Lung (tissue), 12 donors: ENCODE measurements around the gene ASCC3. TPM values are rescaled to one million over a fixed set of nuclear protein-coding genes. Genes with fewer than 3 reads are reported as not detected.

Experiments
- ATAC-seq: fragments of 200-7000 bp; cut with Tn5 transposase; one replicate; pipeline ENCODE4 v1.9.1; 2020; ENCODE audit warnings: moderate number of reproducible peaks; ENCODE audit not compliant: insufficient read depth, low FRiP score
- DNase-seq, 3 donors: peaks; one replicate each; pipeline ENCODE4 v3.0.0-alpha.2; 2013 to 2017
- H3K27ac ChIP-seq, 2 donors: one replicate each; pipeline ENCODE4 v1.5.1; 2013; ENCODE audit warnings: mild to moderate bottlenecking in 2 of 2, moderate library complexity in 2 of 2, control low read depth in 1 of 2, inconsistent platforms in 1 of 2, low read depth in 1 of 2, low read length in 1 of 2
- H3K27me3 ChIP-seq, 3 donors: one replicate each; pipeline ENCODE4 v1.5.1; 2013; ENCODE audit warnings: low read length in 2 of 3; ENCODE audit not compliant: control insufficient read depth in 3 of 3, insufficient read depth in 3 of 3
- H3K36me3 ChIP-seq, 4 donors: one replicate each; pipeline ENCODE4 v1.5.1; 2013; ENCODE audit warnings: low read length in 4 of 4, mild to moderate bottlenecking in 1 of 4, moderate library complexity in 1 of 4; ENCODE audit not compliant: control insufficient read depth in 4 of 4, insufficient read depth in 4 of 4
- H3K4me1 ChIP-seq, 5 donors: one replicate each; pipeline ENCODE4 v1.5.1; 2013; ENCODE audit warnings: low read length in 5 of 5, mild to moderate bottlenecking in 2 of 5, moderate library complexity in 1 of 5; ENCODE audit not compliant: control insufficient read depth in 5 of 5, insufficient read depth in 5 of 5
- H3K4me3 ChIP-seq: one replicate; pipeline ENCODE4 v1.5.1; 2013; ENCODE audit warnings: mild to moderate bottlenecking, control low read depth, moderate library complexity
- H3K9ac ChIP-seq, 2 donors: one replicate each; pipeline ENCODE4 v1.5.1; 2013; ENCODE audit warnings: low read length in 2 of 2, control low read depth in 1 of 2; ENCODE audit not compliant: insufficient read depth in 1 of 2
- H3K9me3 ChIP-seq, 4 donors: one replicate each; pipeline ENCODE4 v1.5.1; 2013; ENCODE audit warnings: low read length in 3 of 4, mild to moderate bottlenecking in 1 of 4, moderate library complexity in 1 of 4; ENCODE audit not compliant: control insufficient read depth in 4 of 4, insufficient read depth in 3 of 4
- WGBS, 2 donors: extraction: QIAGEN DNeasy Blood & Tissue Kit; methylation state at CpG; one replicate each; pipeline ENCODE4 v1.1.7; 2013; 5-methylcytosine and 5-hydroxymethylcytosine counted together
- polyA plus RNA-seq, 2 donors: library from polyadenylated mRNA; stranded (reverse); fragments of 200-250 nt; gene quantifications; one replicate each; pipeline ENCODE4 v1.2.1, GENCODE V29; 2013
- total RNA-seq, 2 donors: library from RNA; depleted of rRNA in 1 of 2; stranded (reverse); fragments of >200 nt in 1 of 2; gene quantifications; one replicate each; pipeline ENCODE4 v1.2.1, GENCODE V29; 2014 to 2021
- TF ChIP-seq, protein P1 (sequence below): IDR thresholded peaks from 2 replicates; pipeline ENCODE4 v1.5.1; 2012; ENCODE audit warnings: mild to moderate bottlenecking; ENCODE audit errors: control extremely low read depth, extremely low read depth
- donor health status: control.
- donor health status: control.
- donor health status: Bipolar disorder and iron deficiency.
- donor health status: healthy.
- donor health status: DM: yes; HTN: yes; CAD: no.

ASCC3 gene
- total and polyA plus RNA-seq, 4 donors: 5.3 to 49.2 (median 22.0) TPM

DNA sequence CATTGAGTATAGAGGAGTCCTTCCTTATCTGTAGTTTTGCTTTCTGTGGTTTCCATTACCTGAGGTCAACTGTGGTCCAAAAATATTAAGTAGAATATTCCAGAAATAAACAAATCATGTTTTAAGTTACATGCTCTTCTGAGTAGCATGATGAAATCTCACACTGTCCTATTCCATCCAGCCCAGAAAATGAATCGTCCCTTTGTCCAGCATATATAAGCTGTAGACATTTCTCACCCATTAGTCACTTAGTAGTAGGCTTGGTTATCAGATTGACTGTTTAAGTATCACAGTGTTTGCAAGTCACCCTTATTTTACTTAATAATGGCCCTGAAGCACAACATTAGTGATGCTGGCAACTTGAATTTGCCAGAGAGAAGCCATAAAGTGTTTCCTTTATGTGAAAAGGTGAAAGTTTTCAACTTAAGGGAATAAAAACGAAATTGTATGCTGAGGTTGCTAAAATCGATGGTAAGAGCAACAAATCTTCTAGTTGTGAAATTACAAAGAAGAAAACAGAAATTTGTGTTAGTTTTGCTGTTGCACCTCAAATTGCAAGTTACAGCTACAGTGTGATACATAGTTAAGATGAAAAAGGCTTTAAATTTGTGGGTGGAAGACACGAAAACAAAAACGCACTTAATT, 217.8 kb downstream of the ASCC3 start:
- 92 to 97% methylated on average over 5 of the region's 5 CpGs for WGBS, 2 donors
- Histone ChIP-seq H3K9ac (no peak overlapping the region), H3K27me3 (no peaks in the 10 kb centered on the region), H3K27ac (no peak overlapping the region), H3K4me1 (no peaks in the 10 kb centered on the region), H3K4me3 (no peak overlapping the region), H3K9me3 (no peaks in the 10 kb centered on the region), H3K36me3 (no peaks in the 10 kb centered on the region)
- ATAC-seq (no peak), DNase-seq (no peak)
- TF ChIP-seq, protein P1, sequence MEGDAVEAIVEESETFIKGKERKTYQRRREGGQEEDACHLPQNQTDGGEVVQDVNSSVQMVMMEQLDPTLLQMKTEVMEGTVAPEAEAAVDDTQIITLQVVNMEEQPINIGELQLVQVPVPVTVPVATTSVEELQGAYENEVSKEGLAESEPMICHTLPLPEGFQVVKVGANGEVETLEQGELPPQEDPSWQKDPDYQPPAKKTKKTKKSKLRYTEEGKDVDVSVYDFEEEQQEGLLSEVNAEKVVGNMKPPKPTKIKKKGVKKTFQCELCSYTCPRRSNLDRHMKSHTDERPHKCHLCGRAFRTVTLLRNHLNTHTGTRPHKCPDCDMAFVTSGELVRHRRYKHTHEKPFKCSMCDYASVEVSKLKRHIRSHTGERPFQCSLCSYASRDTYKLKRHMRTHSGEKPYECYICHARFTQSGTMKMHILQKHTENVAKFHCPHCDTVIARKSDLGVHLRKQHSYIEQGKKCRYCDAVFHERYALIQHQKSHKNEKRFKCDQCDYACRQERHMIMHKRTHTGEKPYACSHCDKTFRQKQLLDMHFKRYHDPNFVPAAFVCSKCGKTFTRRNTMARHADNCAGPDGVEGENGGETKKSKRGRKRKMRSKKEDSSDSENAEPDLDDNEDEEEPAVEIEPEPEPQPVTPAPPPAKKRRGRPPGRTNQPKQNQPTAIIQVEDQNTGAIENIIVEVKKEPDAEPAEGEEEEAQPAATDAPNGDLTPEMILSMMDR: no peak

DNA sequence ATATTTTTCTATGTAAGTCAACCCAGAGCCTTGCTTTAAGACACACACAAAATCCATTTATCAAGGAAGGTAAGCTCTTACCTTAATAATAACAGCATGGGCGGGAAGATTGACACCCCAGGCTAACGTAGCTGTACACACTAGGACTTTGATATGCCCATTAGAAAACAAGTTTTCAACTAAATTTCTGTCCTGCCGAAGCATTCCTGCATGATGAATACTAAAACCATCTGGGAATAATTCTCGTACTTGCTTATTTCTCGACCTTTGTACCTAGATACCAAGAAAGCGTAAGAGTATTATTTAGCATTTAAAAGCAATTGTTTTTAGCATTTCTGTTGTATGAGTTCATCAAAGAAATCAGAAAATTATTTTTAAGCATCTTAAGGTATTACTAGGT, 218.9 kb downstream of the ASCC3 start:
- Histone ChIP-seq H3K9ac (no peak overlapping the region), H3K4me3 (no peak overlapping the region), H3K4me1 (no peaks in the 10 kb centered on the region), H3K27ac (no peak overlapping the region), H3K27me3 (no peaks in the 10 kb centered on the region), H3K36me3 (no peaks in the 10 kb centered on the region), H3K9me3 (no peaks in the 10 kb centered on the region)
- no peak for ATAC-seq
- 96 to 97% methylated on average over 6 of the region's 6 CpGs for WGBS, 2 donors
- TF ChIP-seq, protein P1: no peak
- no peak for DNase-seq

DNA sequence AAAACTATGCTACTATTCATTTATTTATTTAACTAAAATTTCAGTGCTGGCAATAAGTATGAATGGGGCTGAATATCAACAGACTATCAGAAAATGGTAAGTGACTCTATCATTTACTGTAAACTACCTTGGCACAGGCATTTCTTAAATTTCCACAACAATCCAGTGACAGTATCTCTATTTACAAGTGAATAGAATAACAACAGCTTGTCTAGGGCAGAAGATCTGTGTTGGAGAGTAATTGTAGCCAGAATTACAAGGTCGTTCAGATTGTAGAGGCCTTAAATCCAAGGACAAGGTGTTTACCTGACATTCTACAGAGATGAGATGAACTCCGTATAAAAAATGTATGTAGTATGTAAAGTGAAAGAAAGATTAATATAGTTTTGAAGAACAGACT, 222.6 kb downstream of the ASCC3 start:
- H3K27me3 ChIP-seq: no peaks in the 10 kb centered on the region
- TF ChIP-seq, protein P1: no peak
- H3K4me3 ChIP-seq: no peak overlapping the region
- DNase-seq (no peak), ATAC-seq (no peak)
- H3K9ac ChIP-seq: no peak overlapping the region
- H3K9me3 ChIP-seq: no peaks in the 10 kb centered on the region
- no peaks in the 10 kb centered on the region for H3K36me3 ChIP-seq
- no peaks in the 10 kb centered on the region for H3K4me1 ChIP-seq
- no peak overlapping the region for H3K27ac ChIP-seq
- 75 to 84% methylated on average over 2 of the region's 2 CpGs for WGBS, 2 donors
